Cardiac muscle cell (in vitro differentiated cells and primary cell): ENCODE data around the gene ITGA11. TPM values are rescaled to one million over a fixed set of nuclear protein-coding genes. Genes with fewer than 3 reads are reported as not detected.

Experiments
- DNase-seq, 2 donors: peaks; one replicate each; pipeline versions ENCODE4 v3.0.0 to v3.0.0-alpha.2; 2010 to 2017; ENCODE audit warnings: low read depth in 1 of 2, low spot score in 1 of 2
- H3K27ac ChIP-seq: fragments of 200-600 bp; sonication (generic); 2 replicates; pipeline ENCODE4 v1.5.1; 2016
- H3K27me3 ChIP-seq: fragments of 200-600 bp; sonication (generic); 2 replicates; pipeline ENCODE4 v1.6.0; 2016; ENCODE audit warnings: control low read depth
- H3K36me3 ChIP-seq: fragments of 200-600 bp; sonication (generic); 2 replicates; pipeline ENCODE4 v1.5.1; 2016; ENCODE audit warnings: control low read depth
- H3K4me1 ChIP-seq: fragments of 200-600 bp; sonication (generic); 2 replicates; pipeline ENCODE4 v1.8.1; 2017; ENCODE audit warnings: low read depth, mild to moderate bottlenecking, mixed run types
- H3K4me3 ChIP-seq: fragments of 200-600 bp; sonication (generic); 2 replicates; pipeline ENCODE4 v1.5.1; 2016; ENCODE audit warnings: mild to moderate bottlenecking
- H3K9me3 ChIP-seq: fragments of 200-600 bp; sonication (generic); 2 replicates; pipeline ENCODE4 v1.5.1; 2017; ENCODE audit warnings: low read depth, mild to moderate bottlenecking, control low read depth
- CTCF ChIP-seq: IDR thresholded peaks from 2 replicates; pipeline ENCODE4 v1.5.1; 2012; ENCODE audit warnings: low read depth, mild to moderate bottlenecking, low read length
- polyA plus RNA-seq: library from polyadenylated mRNA; unstranded; fragments of >200 nt; fragmentation: Nextera tagmentation; extraction: Ambion mirVana; gene quantifications from 2 replicates; pipeline ENCODE4 v1.2.1, GENCODE V29; 2016
- total RNA-seq: library from RNA; depleted of rRNA; stranded (reverse); fragments of >200 nt; gene quantifications from 2 replicates; pipeline ENCODE4 v1.2.3, GENCODE V29; 2016

ITGA11 gene
- total and polyA plus RNA-seq, 2 experiments from 2014 or later, result 0.12 to 1.2 TPM

- H3K27ac ChIP-seq, result no peak overlapping the region
- no peaks in the 10 kb centered on the region for H3K4me1 ChIP-seq
- no peaks in the 10 kb centered on the region for H3K9me3 ChIP-seq
- H3K36me3 ChIP-seq, result no peaks in the 10 kb centered on the region
- no peak overlapping the region for H3K4me3 ChIP-seq
- no peak for DNase-seq
- H3K27me3 ChIP-seq, result no peaks in the 10 kb centered on the region
- no peak for TF ChIP-seq CTCF
Measured at GRCh38 chr15:68478853-68479252, 46.9 kb upstream of the ITGA11 start.

GRCh38 chr15:68475449-68475848 lies 43.5 kb upstream of the ITGA11 start:
- no peaks in the 10 kb centered on the region for H3K9me3 ChIP-seq
- H3K36me3 ChIP-seq, result no peaks in the 10 kb centered on the region
- TF ChIP-seq CTCF, result no peak
- no peak overlapping the region for H3K27ac ChIP-seq
- H3K4me3 ChIP-seq, result no peak overlapping the region
- DNase-seq, result no peak
- no peaks in the 10 kb centered on the region for H3K4me1 ChIP-seq
- H3K27me3 ChIP-seq, result no peaks in the 10 kb centered on the region

- no peaks in the 10 kb centered on the region for H3K27me3 ChIP-seq
- DNase-seq, result no peak
- H3K36me3 ChIP-seq, result no peaks in the 10 kb centered on the region
- H3K4me1 ChIP-seq, result no peaks in the 10 kb centered on the region
- TF ChIP-seq CTCF, result no peak
- no peaks in the 10 kb centered on the region for H3K9me3 ChIP-seq
- no peak overlapping the region for H3K4me3 ChIP-seq
- no peak overlapping the region for H3K27ac ChIP-seq
Measured at GRCh38 chr15:68471541-68471940, 39.6 kb upstream of the ITGA11 start.

GRCh38 chr15:68470976-68471375 lies 39.0 kb upstream of the ITGA11 start:
- TF ChIP-seq CTCF, result no peak
- H3K27me3 ChIP-seq, result no peaks in the 10 kb centered on the region

GRCh38 chr15:68470049-68470742 lies 38.2 kb upstream of the ITGA11 start:
- Histone ChIP-seq H3K4me1 (no peaks in the 10 kb centered on the region), H3K27ac (no peak overlapping the region), H3K27me3 (no peaks in the 10 kb centered on the region), H3K36me3 (no peaks in the 10 kb centered on the region), H3K4me3 (no peak overlapping the region), H3K9me3 (no peaks in the 10 kb centered on the region)
- no peak for TF ChIP-seq CTCF
- no peak for DNase-seq

More at GRCh38 chr15:68470976-68471375, 39.0 kb upstream of the ITGA11 start:
- Histone ChIP-seq H3K27ac (no peak overlapping the region), H3K36me3 (no peaks in the 10 kb centered on the region), H3K9me3 (no peaks in the 10 kb centered on the region), H3K4me3 (no peak overlapping the region), H3K4me1 (no peaks in the 10 kb centered on the region)
- no peak for DNase-seq
